Effector memory CD8-positive, alpha-beta T cell (primary cell): ENCODE results near the gene GUCY1B1.

Source experiments
- ATAC-seq: fragments of 150-1000 bp; cut with Tn5 transposase; replicated peaks from 2 replicates; pipeline ENCODE4 v1.10.0; 2021; ENCODE audit warnings: mild to moderate bottlenecking, moderate library complexity
- DNase-seq, 3 experiments: peaks; one replicate each; pipeline ENCODE4 v3.0.0; 2021
- H3K27ac Mint-ChIP-seq, 2 donors: one replicate each; pipeline ENCODE4 v1.8.0; 2022; ENCODE audit warnings: mild to moderate bottlenecking in 2 of 2, mixed read lengths in 2 of 2, moderate library complexity in 2 of 2
- H3K27me3 Mint-ChIP-seq, 2 donors: one replicate each; pipeline ENCODE4 v1.8.0; 2022; ENCODE audit warnings: mixed read lengths in 2 of 2
- H3K36me3 Mint-ChIP-seq: one replicate; pipeline ENCODE4 v1.8.0; 2022; ENCODE audit warnings: mild to moderate bottlenecking, moderate library complexity, mixed read lengths; ENCODE audit not compliant: insufficient read depth
- H3K4me1 Mint-ChIP-seq, 2 donors: one replicate each; pipeline ENCODE4 v1.8.0; 2022; ENCODE audit warnings: low read depth in 2 of 2, mixed read lengths in 2 of 2
- H3K4me3 Mint-ChIP-seq, 2 donors: one replicate each; pipeline ENCODE4 v1.8.0; 2022; ENCODE audit warnings: mild to moderate bottlenecking in 2 of 2, mixed read lengths in 2 of 2, moderate library complexity in 2 of 2
- H3K9me3 Mint-ChIP-seq, 2 donors: one replicate each; pipeline ENCODE4 v1.8.0; 2022; ENCODE audit warnings: mixed read lengths in 2 of 2

The GUCY1B1 gene

GRCh38 chr4:155742310-155743015 is 16.4 kb upstream of the GUCY1B1 start:
- Mint-ChIP-seq H3K36me3 (no peaks in the 10 kb centered on the region), H3K4me3 (no peak overlapping the region), H3K4me1 (no peaks in the 10 kb centered on the region), H3K27ac (no peak overlapping the region), H3K27me3 (no peaks in the 10 kb centered on the region), H3K9me3 (peaks cover 0 to 2% of the 10 kb centered on the region in 2 donors)
- ATAC-seq (no peak), DNase-seq (no peak)

GRCh38 chr4:155745984-155746383 is 12.8 kb upstream of the GUCY1B1 start:
- Mint-ChIP-seq H3K36me3 (no peaks in the 10 kb centered on the region), H3K27ac (no peak overlapping the region), H3K4me1 (no peaks in the 10 kb centered on the region), H3K4me3 (no peak overlapping the region), H3K27me3 (no peaks in the 10 kb centered on the region), H3K9me3 (peaks cover 0 to 2% of the 10 kb centered on the region in 2 donors)
- no peak for ATAC-seq
- DNase-seq = no peak

- Mint-ChIP-seq H3K27me3 (no peaks in the 10 kb centered on the region), H3K4me1 (no peaks in the 10 kb centered on the region), H3K36me3 (no peaks in the 10 kb centered on the region), H3K4me3 (no peak overlapping the region), H3K27ac (no peak overlapping the region), H3K9me3 (peaks cover 0 to 3% of the 10 kb centered on the region in 2 donors)
- DNase-seq = no peak
- ATAC-seq = no peak
These were observed 10.8 kb upstream of the GUCY1B1 start for GRCh38 chr4:155748039-155748438.

- peaks cover 0 to 3% of the 10 kb centered on the region in 2 donors for H3K9me3 Mint-ChIP-seq
- no peak overlapping the region for H3K4me3 Mint-ChIP-seq
- DNase-seq (no peak), ATAC-seq (no peak)
- no peaks in the 10 kb centered on the region for H3K4me1 Mint-ChIP-seq
- no peaks in the 10 kb centered on the region for H3K27me3 Mint-ChIP-seq
- no peaks in the 10 kb centered on the region for H3K36me3 Mint-ChIP-seq
- H3K27ac Mint-ChIP-seq = no peak overlapping the region
These were observed 9.8 kb upstream of the GUCY1B1 start for GRCh38 chr4:155749041-155749440.

- no peaks in the 10 kb centered on the region for H3K36me3 Mint-ChIP-seq
- H3K4me3 Mint-ChIP-seq = no peak overlapping the region
- peaks cover 0 to under 1% of the 10 kb centered on the region in 2 donors for H3K27me3 Mint-ChIP-seq
- no peak overlapping the region for H3K27ac Mint-ChIP-seq
- ATAC-seq (no peak), DNase-seq (no peak)
- no peaks in the 10 kb centered on the region for H3K4me1 Mint-ChIP-seq
- peaks cover 0 to 3% of the 10 kb centered on the region in 2 donors for H3K9me3 Mint-ChIP-seq
These were observed 7.3 kb upstream of the GUCY1B1 start for GRCh38 chr4:155751569-155751968.

- Mint-ChIP-seq H3K4me1 (no peaks in the 10 kb centered on the region), H3K36me3 (no peaks in the 10 kb centered on the region), H3K9me3 (peaks cover 4 to 5% of the 10 kb centered on the region in 2 donors), H3K4me3 (no peak overlapping the region), H3K27me3 (peaks cover 19 to 30% of the 10 kb centered on the region in 2 donors), H3K27ac (no peak overlapping the region)
- ATAC-seq (no peak), DNase-seq (no peak)
These were observed 1.0 kb upstream of the GUCY1B1 start for GRCh38 chr4:155757745-155758265.

- H3K4me1 Mint-ChIP-seq = no peaks in the 10 kb centered on the region
- H3K36me3 Mint-ChIP-seq = no peaks in the 10 kb centered on the region
- H3K9me3 Mint-ChIP-seq = peaks cover 4 to 5% of the 10 kb centered on the region in 2 donors
- peaks cover 19 to 30% of the 10 kb centered on the region in 2 donors for H3K27me3 Mint-ChIP-seq
- ATAC-seq = no peak
- DNase-seq = no peak
- no peak overlapping the region for H3K27ac Mint-ChIP-seq
- H3K4me3 Mint-ChIP-seq = peak overlapping the region in 1 of 2 donors; percentile 6
These were observed 791 bp downstream of the GUCY1B1 start for GRCh38 chr4:155759372-155760252.

- DNase-seq (no peak), ATAC-seq (no peak)
- Mint-ChIP-seq H3K9me3 (peaks cover 4 to 5% of the 10 kb centered on the region in 2 donors), H3K27me3 (peaks cover 19 to 30% of the 10 kb centered on the region in 2 donors), H3K27ac (no peak overlapping the region), H3K4me3 (no peak overlapping the region), H3K4me1 (no peaks in the 10 kb centered on the region), H3K36me3 (no peaks in the 10 kb centered on the region)
These were observed 2.2 kb downstream of the GUCY1B1 start for GRCh38 chr4:155761047-155761446.

- DNase-seq (no peak), ATAC-seq (no peak)
- Mint-ChIP-seq H3K4me1 (no peaks in the 10 kb centered on the region), H3K4me3 (no peak overlapping the region), H3K27me3 (peaks cover 19 to 26% of the 10 kb centered on the region in 2 donors), H3K36me3 (no peaks in the 10 kb centered on the region), H3K9me3 (peaks cover 4 to 5% of the 10 kb centered on the region in 2 donors), H3K27ac (no peak overlapping the region)
These were observed 3.1 kb downstream of the GUCY1B1 start for GRCh38 chr4:155761916-155762315.

- H3K9me3 Mint-ChIP-seq = peaks cover 4 to 5% of the 10 kb centered on the region in 2 donors
- no peaks in the 10 kb centered on the region for H3K36me3 Mint-ChIP-seq
- H3K27ac Mint-ChIP-seq = no peak overlapping the region
- ATAC-seq (no peak), DNase-seq (no peak)
- H3K4me3 Mint-ChIP-seq = no peak overlapping the region
- no peaks in the 10 kb centered on the region for H3K4me1 Mint-ChIP-seq
- H3K27me3 Mint-ChIP-seq = peaks cover 19 to 23% of the 10 kb centered on the region in 2 donors
These were observed 3.5 kb downstream of the GUCY1B1 start for GRCh38 chr4:155762334-155762733.

GRCh38 chr4:155763551-155763950 is 4.7 kb downstream of the GUCY1B1 start:
- peaks cover 10 to 13% of the 10 kb centered on the region in 2 donors for H3K27me3 Mint-ChIP-seq
- no peaks in the 10 kb centered on the region for H3K4me1 Mint-ChIP-seq
- DNase-seq (no peak), ATAC-seq (no peak)
- no peaks in the 10 kb centered on the region for H3K9me3 Mint-ChIP-seq
- no peak overlapping the region for H3K27ac Mint-ChIP-seq
- H3K36me3 Mint-ChIP-seq = no peaks in the 10 kb centered on the region
- no peak overlapping the region for H3K4me3 Mint-ChIP-seq

GRCh38 chr4:155765149-155765548 is 6.3 kb downstream of the GUCY1B1 start:
- no peaks in the 10 kb centered on the region for H3K9me3 Mint-ChIP-seq
- no peak overlapping the region for H3K4me3 Mint-ChIP-seq
- no peaks in the 10 kb centered on the region for H3K4me1 Mint-ChIP-seq
- no peaks in the 10 kb centered on the region for H3K36me3 Mint-ChIP-seq
- no peak for DNase-seq
- peaks cover 8% of the 10 kb centered on the region in 2 donors for H3K27me3 Mint-ChIP-seq
- H3K27ac Mint-ChIP-seq = no peak overlapping the region
- ATAC-seq = no peak

- no peaks in the 10 kb centered on the region for H3K27me3 Mint-ChIP-seq
- ATAC-seq (no peak), DNase-seq (no peak)
- H3K4me3 Mint-ChIP-seq = no peak overlapping the region
- no peaks in the 10 kb centered on the region for H3K9me3 Mint-ChIP-seq
- no peaks in the 10 kb centered on the region for H3K4me1 Mint-ChIP-seq
- no peaks in the 10 kb centered on the region for H3K36me3 Mint-ChIP-seq
- no peak overlapping the region for H3K27ac Mint-ChIP-seq
These were observed 7.8 kb downstream of the GUCY1B1 start for GRCh38 chr4:155766622-155767021.
